ENCODE measurements around the gene OR5L1.

DNA sequence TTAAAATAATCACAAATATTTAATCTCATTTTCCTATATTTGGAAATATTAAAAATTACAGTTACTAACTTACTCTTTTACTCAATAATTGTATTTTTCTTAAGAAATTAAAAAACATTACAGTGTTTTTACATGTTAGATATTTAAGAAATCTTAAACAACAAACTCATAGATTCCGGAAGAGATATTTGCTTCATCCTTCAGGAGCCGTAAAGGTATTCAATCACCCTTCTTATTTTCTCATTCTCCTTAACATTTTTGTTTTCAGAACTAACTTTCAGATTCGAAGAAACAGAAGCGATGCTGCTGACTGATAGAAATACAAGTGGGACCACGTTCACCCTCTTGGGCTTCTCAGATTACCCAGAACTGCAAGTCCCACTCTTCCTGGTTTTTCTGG is 8.2 kb downstream of the OR5L1 start, which contains the start of gene OR5D18:
- TF ChIP-seq POLR2A (IDR thresholded peaks at IDR 0.05): no peak
- TF ChIP-seq, protein P1, sequence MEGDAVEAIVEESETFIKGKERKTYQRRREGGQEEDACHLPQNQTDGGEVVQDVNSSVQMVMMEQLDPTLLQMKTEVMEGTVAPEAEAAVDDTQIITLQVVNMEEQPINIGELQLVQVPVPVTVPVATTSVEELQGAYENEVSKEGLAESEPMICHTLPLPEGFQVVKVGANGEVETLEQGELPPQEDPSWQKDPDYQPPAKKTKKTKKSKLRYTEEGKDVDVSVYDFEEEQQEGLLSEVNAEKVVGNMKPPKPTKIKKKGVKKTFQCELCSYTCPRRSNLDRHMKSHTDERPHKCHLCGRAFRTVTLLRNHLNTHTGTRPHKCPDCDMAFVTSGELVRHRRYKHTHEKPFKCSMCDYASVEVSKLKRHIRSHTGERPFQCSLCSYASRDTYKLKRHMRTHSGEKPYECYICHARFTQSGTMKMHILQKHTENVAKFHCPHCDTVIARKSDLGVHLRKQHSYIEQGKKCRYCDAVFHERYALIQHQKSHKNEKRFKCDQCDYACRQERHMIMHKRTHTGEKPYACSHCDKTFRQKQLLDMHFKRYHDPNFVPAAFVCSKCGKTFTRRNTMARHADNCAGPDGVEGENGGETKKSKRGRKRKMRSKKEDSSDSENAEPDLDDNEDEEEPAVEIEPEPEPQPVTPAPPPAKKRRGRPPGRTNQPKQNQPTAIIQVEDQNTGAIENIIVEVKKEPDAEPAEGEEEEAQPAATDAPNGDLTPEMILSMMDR (IDR thresholded peaks at IDR 0.05): no peak
